ENCODE measurements around the gene APBA3.

APBA3 gene, protein sequence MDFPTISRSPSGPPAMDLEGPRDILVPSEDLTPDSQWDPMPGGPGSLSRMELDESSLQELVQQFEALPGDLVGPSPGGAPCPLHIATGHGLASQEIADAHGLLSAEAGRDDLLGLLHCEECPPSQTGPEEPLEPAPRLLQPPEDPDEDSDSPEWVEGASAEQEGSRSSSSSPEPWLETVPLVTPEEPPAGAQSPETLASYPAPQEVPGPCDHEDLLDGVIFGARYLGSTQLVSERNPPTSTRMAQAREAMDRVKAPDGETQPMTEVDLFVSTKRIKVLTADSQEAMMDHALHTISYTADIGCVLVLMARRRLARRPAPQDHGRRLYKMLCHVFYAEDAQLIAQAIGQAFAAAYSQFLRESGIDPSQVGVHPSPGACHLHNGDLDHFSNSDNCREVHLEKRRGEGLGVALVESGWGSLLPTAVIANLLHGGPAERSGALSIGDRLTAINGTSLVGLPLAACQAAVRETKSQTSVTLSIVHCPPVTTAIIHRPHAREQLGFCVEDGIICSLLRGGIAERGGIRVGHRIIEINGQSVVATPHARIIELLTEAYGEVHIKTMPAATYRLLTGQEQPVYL

GRCh38 chr19:3761382-3762129, at the start of gene APBA3:
Gene APBA3 (minus strand): TSS chr19:3761692. CDS start chr19:3760264, 1,428 bp downstream.
- DNase-seq: peak; percentile 92 to 97 (median 96)

DNA sequence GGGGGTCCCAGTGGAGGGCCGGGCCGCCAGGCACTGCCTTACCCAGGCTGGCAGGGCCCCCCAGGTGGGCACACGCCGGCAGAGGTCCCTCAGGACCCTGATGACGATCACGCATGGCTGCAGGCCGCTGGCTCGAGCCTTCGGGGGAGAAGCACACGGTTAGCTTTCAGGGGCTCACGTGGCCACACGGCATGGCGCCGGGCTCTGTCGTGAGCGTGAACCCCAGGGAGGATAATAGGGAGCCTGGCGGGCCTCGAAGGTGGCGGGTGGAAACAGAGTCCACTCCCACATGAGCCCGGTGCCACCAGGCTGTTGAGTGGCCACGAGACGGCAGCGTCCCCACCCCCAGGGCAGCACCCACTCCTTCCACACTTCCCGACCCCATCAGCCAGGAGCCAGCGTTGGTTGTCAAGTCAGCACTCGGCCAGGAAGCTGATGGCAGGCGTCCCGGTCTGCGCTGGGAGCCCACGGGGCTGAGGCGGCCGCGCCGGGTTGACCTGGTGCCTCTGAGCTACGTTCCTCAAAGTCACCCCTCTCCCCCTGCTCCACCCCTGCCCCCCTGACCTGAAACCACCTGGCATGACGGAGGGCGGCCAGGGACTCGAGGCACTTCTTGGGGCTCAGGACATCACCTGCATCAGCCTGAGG, 49.3 kb upstream of the APBA3 start:
- DNase-seq: no peak

- no peak for DNase-seq
Measured at GRCh38 chr19:3809881-3810707, 48.6 kb upstream of the APBA3 start.

DNA sequence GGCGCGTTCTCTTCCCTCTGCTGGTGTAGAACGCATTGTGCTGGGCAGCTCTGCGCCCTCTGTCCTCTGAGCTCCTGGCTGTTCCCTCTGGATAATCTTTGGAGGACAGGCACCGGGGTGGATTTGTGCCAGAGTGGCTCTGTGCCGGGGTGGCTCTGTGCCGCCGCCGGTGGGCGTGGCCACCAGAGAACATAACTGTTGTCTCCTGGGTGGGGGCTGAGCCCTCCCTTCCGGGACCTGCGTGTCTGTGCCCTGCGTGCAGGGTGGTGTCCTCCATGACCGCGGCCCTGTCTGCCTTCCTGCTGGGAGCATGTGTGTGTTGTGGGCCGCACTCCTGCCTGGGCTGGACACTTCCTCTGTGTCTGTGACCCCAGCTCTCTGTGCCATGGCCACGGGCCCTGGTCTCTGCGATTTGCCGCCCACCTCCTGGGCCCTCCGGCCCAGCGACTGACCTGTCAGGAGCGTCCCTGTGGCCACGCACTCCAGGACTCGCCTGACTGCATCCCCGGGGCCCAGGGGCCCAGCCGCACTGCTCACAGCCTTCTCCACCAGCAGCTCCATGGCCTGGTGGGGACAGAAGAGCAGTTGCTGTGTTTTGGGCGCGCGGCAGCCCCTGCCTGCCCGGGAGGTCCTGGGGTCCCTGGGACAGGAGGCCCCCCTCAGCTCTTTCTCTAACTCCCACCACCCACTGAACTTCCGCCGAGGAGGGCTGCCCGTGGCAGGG, 47.1 kb upstream of the APBA3 start:
- DNase-seq: no peak

DNA sequence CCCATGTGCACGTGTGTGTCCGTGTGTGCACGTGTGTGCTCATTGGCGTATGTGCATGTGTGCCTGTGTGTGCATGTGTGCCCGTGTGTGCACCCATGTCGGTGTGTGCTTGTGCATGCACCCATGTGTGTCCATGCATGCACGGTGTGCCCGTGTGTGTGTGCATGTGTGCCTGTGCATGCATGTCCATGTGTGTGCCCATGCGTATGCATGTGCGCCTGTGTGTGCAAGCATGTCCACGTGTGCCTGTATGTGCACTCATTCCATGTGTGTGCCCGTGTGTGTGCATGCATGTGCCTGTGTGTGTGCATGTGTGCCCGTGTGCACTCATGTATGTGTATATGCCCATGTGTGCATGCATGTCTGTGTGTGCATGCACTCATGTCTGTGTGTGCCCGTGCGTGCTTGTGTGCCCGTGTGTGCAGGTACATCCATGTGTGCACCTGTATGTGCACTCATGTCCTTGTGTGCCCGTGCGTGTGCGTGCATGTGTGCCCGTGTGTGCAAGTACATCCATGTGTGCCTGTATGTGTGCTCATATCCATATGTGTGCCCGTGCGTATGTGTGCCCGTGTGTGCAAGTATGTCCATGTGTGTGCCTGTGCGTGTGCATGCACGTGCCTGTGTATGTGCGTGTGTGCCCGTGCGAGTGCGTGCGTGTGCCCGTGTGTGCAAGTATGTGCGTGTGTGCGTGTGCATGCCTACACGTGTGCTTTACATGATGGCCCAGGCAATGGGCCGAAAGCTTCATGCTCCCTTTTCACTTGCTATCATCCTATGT, 46.3 kb upstream of the APBA3 start:
- no peak for DNase-seq

- no peak for DNase-seq
Measured at GRCh38 chr19:3807131-3807480, 45.6 kb upstream of the APBA3 start.

DNA sequence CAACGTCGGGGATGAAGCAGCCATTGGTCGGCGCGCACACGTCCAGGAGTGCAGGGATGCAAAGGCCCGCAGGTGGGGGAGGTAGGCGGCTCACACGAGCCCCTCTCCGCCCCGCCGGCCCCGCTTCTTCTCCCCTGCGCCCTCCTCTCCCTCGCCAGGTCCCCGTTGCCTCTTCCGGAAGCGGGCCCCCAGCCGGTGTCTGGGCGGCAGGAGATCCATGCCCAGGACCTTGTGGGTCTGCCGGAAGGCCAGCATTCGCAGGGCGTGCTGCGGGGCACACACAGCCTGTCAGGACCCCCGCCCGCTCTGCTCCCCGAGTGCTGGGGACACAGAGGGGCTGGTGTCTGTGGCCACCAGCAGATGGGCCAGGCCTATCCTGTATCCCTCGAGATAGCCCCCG, 44.4 kb upstream of the APBA3 start:
- DNase-seq: no peak

DNA sequence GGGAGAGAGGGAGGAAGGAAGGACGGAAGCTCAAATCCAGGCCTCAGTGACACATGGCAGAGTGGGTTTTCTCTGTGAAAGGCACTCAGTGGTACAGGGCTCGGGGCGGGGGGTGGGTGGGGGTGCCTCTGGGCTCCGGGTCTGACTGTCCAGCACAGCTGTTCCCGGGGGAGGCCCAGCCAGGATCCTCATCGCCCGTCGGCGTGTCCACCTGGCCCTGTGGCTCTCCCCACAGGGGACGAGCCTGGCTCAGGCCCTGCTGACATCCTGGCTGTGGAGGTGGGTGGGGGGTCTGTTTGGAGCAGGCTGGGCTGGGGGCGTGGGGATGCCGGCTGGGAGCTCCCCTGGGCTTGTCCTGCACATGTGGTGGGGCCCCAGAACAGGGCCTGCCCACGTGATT, 42.9 kb upstream of the APBA3 start:
- DNase-seq: no peak

DNA sequence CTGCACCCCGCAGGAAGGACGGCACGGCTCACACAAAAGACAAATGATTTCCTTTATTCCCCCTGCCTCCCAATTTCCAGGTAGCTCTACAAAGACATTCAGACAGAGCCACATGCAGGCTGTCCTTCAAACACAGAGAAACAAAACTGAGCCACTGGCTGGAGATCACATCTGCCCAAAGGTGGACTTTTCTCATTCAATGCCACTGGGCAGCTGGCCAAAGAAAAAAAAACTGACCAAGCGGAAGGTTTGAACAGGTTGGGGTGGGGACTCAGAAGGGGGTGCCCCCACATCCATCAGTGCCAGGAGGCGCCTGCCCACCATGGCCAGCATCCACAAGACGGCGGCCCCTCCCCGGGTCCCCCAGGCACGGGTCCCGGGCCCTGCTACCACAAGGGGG, 42.5 kb upstream of the APBA3 start:
- DNase-seq: no peak

DNA sequence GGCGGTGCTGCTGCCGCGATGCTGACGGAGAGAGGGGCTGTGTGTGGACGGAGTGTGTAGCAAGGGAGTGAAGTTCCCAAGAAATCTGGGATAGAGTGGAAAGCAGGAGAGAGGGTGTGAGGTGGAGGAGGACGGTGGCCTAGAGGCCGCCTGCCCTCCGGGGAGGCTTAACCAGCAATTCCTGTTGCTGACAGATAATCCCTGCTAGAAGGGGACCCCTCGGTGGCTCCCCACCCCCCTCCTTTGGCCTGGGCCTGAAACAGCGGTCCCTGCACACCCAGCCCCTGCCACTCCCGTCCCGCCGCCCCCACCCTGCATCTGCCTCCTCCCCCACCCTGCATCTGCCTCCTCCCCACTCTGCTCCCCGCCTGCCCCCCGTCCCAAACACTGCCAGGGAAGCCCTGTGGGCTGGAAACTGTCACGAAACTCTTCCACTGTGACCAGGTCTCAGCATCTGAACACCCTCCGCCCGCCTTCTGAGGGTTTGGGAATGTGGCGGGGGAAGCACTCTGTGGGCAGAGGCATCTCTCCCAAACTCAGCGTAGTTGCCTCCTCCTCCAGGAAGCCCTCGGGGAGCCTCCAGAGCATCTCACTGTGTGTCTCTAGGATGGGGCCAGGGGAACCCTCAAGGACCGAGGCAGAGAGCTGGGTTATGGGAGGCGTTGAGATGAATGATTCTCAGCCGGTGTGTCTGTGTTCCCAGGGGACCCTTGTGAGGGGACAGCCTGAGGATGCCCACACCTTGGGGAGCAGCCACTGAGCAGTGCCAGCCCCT, 41.8 kb upstream of the APBA3 start:
- no peak for DNase-seq

GRCh38 chr19:3801412-3802096, 40.1 kb upstream of the APBA3 start:
- DNase-seq: peak in 2 of 4 experiments; percentile 23 to 41

DNA sequence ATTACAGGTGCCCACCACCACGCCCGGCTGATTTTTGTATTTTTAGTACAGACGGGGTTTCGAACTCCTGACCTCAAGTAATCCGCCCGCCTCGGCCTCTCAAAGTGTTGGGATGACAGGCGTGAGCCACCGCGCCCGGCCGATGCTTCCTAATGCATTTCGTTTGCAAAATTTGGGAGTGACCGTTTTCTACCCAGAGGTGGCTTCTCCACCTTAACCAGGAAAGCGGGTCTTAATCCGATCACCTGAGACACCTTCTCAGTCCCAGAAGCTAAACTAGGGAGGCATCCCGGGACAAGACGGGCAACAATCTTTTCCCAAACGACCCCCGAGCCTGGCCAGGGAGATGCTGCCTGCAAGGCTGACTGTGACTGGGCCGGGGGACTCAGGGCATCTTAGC, 39.5 kb upstream of the APBA3 start:
- no peak for DNase-seq

GRCh38 chr19:3798137-3798536, 36.6 kb upstream of the APBA3 start:
- peak in 1 of 4 experiments; percentile 18 for DNase-seq

DNA sequence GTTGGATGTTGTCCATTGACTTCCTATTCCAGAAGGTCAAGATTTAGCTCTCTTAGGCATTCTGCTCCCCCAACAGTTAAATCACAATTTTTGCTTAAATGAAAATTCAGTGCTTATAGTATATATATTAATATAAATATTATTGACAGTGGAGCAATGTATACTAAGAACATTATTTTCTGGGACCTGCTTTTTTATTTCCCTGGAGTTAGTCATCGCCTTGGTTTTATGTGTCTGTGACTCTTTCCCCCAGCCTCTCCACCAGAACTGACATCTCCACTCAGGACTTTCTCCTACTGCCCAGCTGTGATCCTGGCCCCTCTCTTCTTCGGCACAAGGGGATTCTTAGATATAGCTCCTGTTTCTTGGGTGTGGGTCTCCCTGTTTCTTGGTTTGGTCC, 34.9 kb upstream of the APBA3 start:
- DNase-seq: no peak

DNA sequence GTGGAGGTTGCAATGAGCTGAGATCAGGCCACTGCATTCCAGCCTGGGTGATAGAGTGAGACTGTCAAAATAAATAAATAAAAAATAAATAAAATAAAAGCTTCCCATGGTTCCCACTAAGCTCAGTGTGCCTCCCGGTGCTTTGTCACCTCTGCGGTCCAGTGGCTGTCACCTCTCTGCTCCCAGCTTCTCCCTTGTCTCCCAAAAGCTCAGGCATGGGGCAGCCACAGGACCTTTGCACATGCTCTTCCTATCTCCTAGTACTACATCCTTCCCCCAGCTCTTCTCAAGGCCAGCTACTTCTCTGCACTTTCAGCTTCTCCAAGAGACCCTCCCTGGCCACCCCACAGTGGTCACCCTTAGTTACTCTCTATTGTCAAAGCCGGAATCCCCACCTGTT, 32.3 kb upstream of the APBA3 start:
- DNase-seq: no peak

DNA sequence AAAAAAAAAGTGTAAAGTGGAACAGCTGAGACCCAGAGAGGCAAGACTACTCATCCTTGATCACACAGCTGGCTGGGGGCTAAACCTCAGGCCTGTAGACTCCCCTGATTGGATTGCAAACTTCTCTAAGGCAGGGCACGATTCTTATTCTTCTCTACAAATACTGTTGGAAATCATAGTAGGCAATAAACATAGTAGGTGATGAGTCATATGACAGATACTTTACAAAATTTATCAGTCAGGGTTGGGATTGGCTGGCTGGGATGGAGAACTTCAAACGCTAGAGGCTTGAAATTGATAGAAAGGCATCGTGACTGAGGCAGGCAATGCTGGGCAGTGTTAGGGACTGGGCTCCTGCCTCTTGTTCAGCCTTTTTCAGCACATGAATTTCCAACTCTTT, 30.6 kb upstream of the APBA3 start:
- no peak for DNase-seq

GRCh38 chr19:3790941-3791340, 29.4 kb upstream of the APBA3 start:
- DNase-seq: no peak

DNA sequence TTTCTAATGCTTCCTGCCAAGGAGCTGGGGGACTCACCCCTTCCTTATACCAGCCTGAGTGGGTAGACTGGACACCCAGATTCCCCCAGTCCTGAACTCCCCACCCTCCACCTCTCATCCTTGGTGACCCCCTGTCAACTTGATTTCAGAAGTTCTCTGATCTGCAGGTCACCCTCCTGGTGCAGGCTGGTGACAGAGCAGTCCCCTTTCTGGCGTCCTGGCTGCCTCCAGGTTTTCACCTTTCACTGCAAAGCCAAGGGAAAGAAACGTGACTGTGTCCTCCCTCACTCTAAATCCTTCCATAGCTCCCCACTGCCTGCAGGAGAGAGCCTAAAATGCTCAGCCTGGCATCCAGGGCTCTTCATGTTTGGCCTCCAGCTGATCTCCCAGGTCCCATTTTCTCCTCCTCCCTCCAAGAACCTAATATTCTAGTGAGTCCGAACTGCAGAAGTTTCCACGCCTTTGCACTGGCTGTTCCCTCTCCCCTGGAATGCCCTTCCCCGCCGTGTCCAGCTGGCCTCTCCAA, 28.8 kb upstream of the APBA3 start:
- no peak for DNase-seq

All from activated naive CD4-positive, alpha-beta T cell (primary cell).